ENCODE data around the gene PRDX5.
A peak's percentile ranks its signal among the peaks of the same experiment; 100 is the strongest.

PRDX5 gene

DNA sequence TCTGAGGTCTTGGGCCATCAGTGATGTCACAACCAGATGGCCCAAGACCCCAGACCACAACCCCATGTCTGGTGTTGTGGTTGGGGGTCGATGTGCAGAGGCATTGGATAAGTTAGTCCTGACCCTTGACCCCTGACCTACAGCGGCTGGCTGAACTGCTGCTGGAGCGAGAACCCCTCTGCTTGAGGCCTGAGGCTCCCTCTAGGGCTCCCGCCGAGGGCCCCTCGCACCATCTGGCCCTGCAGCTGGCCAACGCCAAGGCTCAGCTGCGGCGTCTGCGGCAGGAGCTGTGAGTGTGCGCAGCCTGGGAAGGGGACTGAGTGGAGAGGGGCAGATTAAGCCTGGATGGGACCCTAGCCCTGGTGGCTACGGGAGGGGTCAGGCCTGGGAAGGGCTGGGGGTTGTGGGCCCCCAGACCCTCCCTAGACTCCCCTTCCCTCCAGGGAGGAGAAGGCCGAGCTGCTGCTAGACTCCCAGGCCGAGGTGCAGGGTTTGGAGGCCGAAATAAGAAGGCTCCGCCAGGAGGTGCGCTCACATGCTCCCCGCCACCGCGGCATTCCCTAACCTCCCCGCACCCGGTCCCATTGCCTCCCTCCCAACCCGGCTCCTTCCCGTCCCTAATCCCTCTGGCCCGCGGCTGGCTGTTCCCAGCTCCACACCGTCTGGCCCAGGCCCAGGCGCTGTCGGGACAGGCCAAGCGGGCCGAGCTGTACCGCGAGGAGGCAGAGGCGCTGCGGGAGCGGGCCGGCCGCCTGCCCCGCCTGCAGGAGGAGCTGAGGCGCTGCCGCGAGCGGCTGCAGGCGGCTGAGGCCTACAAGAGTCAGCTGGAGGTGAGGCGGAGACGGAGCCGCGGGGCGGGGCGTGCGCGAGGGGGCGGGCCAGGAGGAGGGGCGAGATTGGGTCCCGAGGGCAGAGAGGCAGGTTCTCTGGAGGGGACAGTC is 24.2 kb downstream of the PRDX5 start:
- Histone ChIP-seq H3K9me2 (ENCODE audit: low read depth, low read length) (no peaks in the 10 kb centered on the region), H3K79me2 (ENCODE audit: insufficient read depth, low read length) (no peaks in the 10 kb centered on the region), H4K20me1 (ENCODE audit: insufficient read depth, low read length) (no peaks in the 10 kb centered on the region), H3K9ac (ENCODE audit: low read length) (peak overlapping the region; percentile 47; the same call in 1 of the 2 replicates), H3K36me3 (ENCODE audit: insufficient read depth, low read length) (peaks cover 36% of the 10 kb centered on the region; the same call in 1 of the 2 replicates), H3K27ac (ENCODE audit: low read depth, low read length, poor library complexity, severe bottlenecking) (peak overlapping the region; percentile 78), H3F3A (ENCODE audit: insufficient read depth, low read length) (no peaks in the 10 kb centered on the region), H3K9me3 (ENCODE audit: low read length) (no peaks in the 10 kb centered on the region), H3K27me3 (ENCODE audit: insufficient read depth, low read length) (no peaks in the 10 kb centered on the region), H3K4me1 (ENCODE audit: insufficient read depth, low read length, severe bottlenecking) (peaks cover 30% of the 10 kb centered on the region), H3K4me2 (ENCODE audit: low read length) (peak overlapping the region; percentile 93), H2AFZ (ENCODE audit: low read length) (no peak overlapping the region), H3K4me3 (ENCODE audit: low read depth, low read length, poor library complexity, severe bottlenecking) (peak overlapping the region; percentile 70)
- peak; percentile 52 for TF ChIP-seq CTCF (IDR thresholded peaks at IDR 0.05; ENCODE audit: low read length)
- TF ChIP-seq EZH2 (IDR thresholded peaks at IDR 0.05; ENCODE audit: borderline replicate concordance, low read length), result no peak

DNA sequence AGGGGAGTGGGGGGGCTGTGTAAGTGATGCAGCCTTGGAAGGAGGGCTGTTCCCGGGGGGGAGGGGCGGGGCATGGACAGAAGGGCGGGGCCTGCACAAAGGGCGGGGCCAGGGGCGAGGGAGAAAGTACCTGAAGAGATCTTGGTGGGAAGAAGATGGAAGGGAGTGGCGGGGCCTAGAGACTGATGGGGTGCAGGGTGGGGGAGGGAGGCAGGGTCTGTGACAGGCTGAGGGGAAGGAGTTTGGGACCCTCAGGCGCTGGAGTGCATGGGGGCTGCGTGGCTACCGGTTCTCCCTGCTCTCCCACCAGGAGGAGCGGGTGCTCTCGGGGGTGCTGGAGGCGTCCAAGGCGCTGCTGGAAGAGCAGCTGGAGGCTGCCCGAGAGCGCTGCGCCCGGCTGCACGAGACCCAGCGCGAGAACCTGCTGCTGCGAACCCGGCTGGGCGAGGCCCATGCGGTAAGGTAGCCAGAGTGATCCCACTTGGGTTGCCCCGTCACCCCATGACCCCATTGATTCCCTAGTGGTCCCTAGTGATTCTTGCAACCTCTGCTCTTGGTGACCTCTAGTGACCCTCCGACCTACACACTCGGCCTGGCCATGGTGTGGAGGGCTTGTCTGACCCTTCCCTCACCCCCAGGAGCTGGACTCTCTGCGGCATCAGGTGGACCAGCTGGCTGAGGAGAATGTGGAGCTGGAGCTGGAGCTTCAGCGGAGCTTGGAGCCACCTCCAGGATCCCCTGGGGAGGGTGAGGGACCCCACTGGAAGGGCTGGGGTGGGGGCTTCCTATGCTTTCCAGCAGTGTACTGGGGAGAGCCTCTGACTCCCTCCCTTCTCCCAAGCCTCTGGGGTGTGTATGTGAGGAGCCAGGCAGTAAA is 25.2 kb downstream of the PRDX5 start:
- Histone ChIP-seq H3K4me1 (ENCODE audit: insufficient read depth, low read length, severe bottlenecking) (peaks cover 30% of the 10 kb centered on the region), H3K9me2 (ENCODE audit: low read depth, low read length) (no peaks in the 10 kb centered on the region), H3K36me3 (ENCODE audit: insufficient read depth, low read length) (peaks cover 34% of the 10 kb centered on the region; the same call in 1 of the 2 replicates), H4K20me1 (ENCODE audit: insufficient read depth, low read length) (no peaks in the 10 kb centered on the region), H3K9ac (ENCODE audit: low read length) (no peak overlapping the region), H2AFZ (ENCODE audit: low read length) (no peak overlapping the region), H3K27me3 (ENCODE audit: insufficient read depth, low read length) (no peaks in the 10 kb centered on the region), H3K4me2 (ENCODE audit: low read length) (peak overlapping the region; percentile 93; the same call in 1 of the 2 replicates), H3K9me3 (ENCODE audit: low read length) (no peaks in the 10 kb centered on the region), H3K4me3 (ENCODE audit: low read depth, low read length, poor library complexity, severe bottlenecking) (peak overlapping the region; percentile 70), H3K79me2 (ENCODE audit: insufficient read depth, low read length) (no peaks in the 10 kb centered on the region), H3K27ac (ENCODE audit: low read depth, low read length, poor library complexity, severe bottlenecking) (no peak overlapping the region), H3F3A (ENCODE audit: insufficient read depth, low read length) (no peaks in the 10 kb centered on the region)
- TF ChIP-seq EZH2 (IDR thresholded peaks at IDR 0.05; ENCODE audit: borderline replicate concordance, low read length) (no peak), CTCF (IDR thresholded peaks at IDR 0.05; ENCODE audit: low read length) (no peak)

- no peak overlapping the region for H3K27ac ChIP-seq (ENCODE audit: low read depth, low read length, poor library complexity, severe bottlenecking)
Observed at GRCh38 chr11:64343767-64344559, 26.0 kb downstream of the PRDX5 start.

More at GRCh38 chr11:64343767-64344559, 26.0 kb downstream of the PRDX5 start:
- H3K4me2 ChIP-seq (ENCODE audit: low read length), result no peak overlapping the region
- TF ChIP-seq EZH2 (IDR thresholded peaks at IDR 0.05; ENCODE audit: borderline replicate concordance, low read length) (no peak), CTCF (IDR thresholded peaks at IDR 0.05; ENCODE audit: low read length) (peak; percentile 29; the same call in 1 of the 2 replicates)
- H3K9me3 ChIP-seq (ENCODE audit: low read length), result no peaks in the 10 kb centered on the region
- H3K4me3 ChIP-seq (ENCODE audit: low read depth, low read length, poor library complexity, severe bottlenecking), result no peak overlapping the region
- no peak overlapping the region for H2AFZ ChIP-seq (ENCODE audit: low read length)
- H3K9me2 ChIP-seq (ENCODE audit: low read depth, low read length), result no peaks in the 10 kb centered on the region
- H3K36me3 ChIP-seq (ENCODE audit: insufficient read depth, low read length), result peaks cover 32% of the 10 kb centered on the region; the same call in 1 of the 2 replicates
- H4K20me1 ChIP-seq (ENCODE audit: insufficient read depth, low read length), result no peaks in the 10 kb centered on the region
- no peaks in the 10 kb centered on the region for H3F3A ChIP-seq (ENCODE audit: insufficient read depth, low read length)
- H3K4me1 ChIP-seq (ENCODE audit: insufficient read depth, low read length, severe bottlenecking), result peaks cover 27% of the 10 kb centered on the region
- H3K79me2 ChIP-seq (ENCODE audit: insufficient read depth, low read length), result no peaks in the 10 kb centered on the region
- no peaks in the 10 kb centered on the region for H3K27me3 ChIP-seq (ENCODE audit: insufficient read depth, low read length)
- H3K9ac ChIP-seq (ENCODE audit: low read length), result no peak overlapping the region

Data from OCI-LY1 (cell line).